Central memory CD4-positive, alpha-beta T cell (primary cell): ENCODE data around the gene LDLRAD1.
"Not testable (repeated sequence)": the region's sequence is repeated elsewhere in the genome, so short reads cannot be mapped to it uniquely, and the experiment has no call there.

ENCODE experiments used
- DNase-seq: peaks from one replicate; pipeline ENCODE4 v3.0.0; 2022

LDLRAD1 gene

GRCh38 chr1:53992085-53992874 is 25.7 kb downstream of the LDLRAD1 start:
- no peak for DNase-seq

- DNase-seq: no peak
These were observed 30.1 kb downstream of the LDLRAD1 start for GRCh38 chr1:53987880-53988279.

- peak; percentile 9 for DNase-seq
These were observed 31.5 kb downstream of the LDLRAD1 start for GRCh38 chr1:53986458-53986857.

GRCh38 chr1:53984726-53985125 is 33.3 kb downstream of the LDLRAD1 start:
- DNase-seq: no peak

GRCh38 chr1:53982763-53983104 is 35.3 kb downstream of the LDLRAD1 start:
- no peak for DNase-seq

- no peak for DNase-seq
These were observed 35.8 kb downstream of the LDLRAD1 start for GRCh38 chr1:53982034-53982762.

- DNase-seq: no peak
These were observed 36.8 kb downstream of the LDLRAD1 start for GRCh38 chr1:53981220-53981619.

- no peak for DNase-seq
These were observed 38.1 kb downstream of the LDLRAD1 start for GRCh38 chr1:53979712-53980450.

- DNase-seq: no peak
These were observed 42.1 kb downstream of the LDLRAD1 start for GRCh38 chr1:53975861-53976260.

- no peak for DNase-seq
These were observed 46.3 kb downstream of the LDLRAD1 start for GRCh38 chr1:53971718-53972117.

GRCh38 chr1:53969323-53969722 is 48.7 kb downstream of the LDLRAD1 start:
- DNase-seq: not testable (repeated sequence)

GRCh38 chr1:53968125-53968513 is 49.9 kb downstream of the LDLRAD1 start:
- DNase-seq: no peak

GRCh38 chr1:53967409-53968124 is 50.4 kb downstream of the LDLRAD1 start:
- DNase-seq: no peak

- no peak for DNase-seq
These were observed 51.2 kb downstream of the LDLRAD1 start for GRCh38 chr1:53966794-53967193.

GRCh38 chr1:53964109-53964508 is 53.9 kb downstream of the LDLRAD1 start:
- DNase-seq: no peak

GRCh38 chr1:53963460-53963859 is 54.5 kb downstream of the LDLRAD1 start:
- no peak for DNase-seq

- DNase-seq: no peak
These were observed 55.6 kb downstream of the LDLRAD1 start for GRCh38 chr1:53962395-53962794.

- DNase-seq: peak; percentile 46
These were observed 58.2 kb downstream of the LDLRAD1 start for GRCh38 chr1:53959664-53960250.
